ENCODE results near the gene FBXL13.
"Not testable (repeated sequence)": the region's sequence is repeated elsewhere in the genome, so short reads cannot be mapped to it uniquely, and the experiment has no call there.

The FBXL13 gene

GRCh38 chr7:103074519-103075336 is at the start of gene FBXL13, which contains the start of gene ARMC10:
FBXL13 (minus strand) TSS chr7:103074796.
ARMC10 (plus strand) TSS chr7:103075140; CDS start chr7:103075273, 133 bp downstream.
- peak; percentile 93 for DNase-seq

GRCh38 chr7:103123529-103123928 is 48.9 kb upstream of the FBXL13 start:
- DNase-seq = no peak

GRCh38 chr7:103121641-103122040 is 47.0 kb upstream of the FBXL13 start:
- DNase-seq = no peak

GRCh38 chr7:103120362-103120761 is 45.8 kb upstream of the FBXL13 start:
- DNase-seq = no peak

- DNase-seq = no peak
Observed at GRCh38 chr7:103119791-103120291, 45.2 kb upstream of the FBXL13 start.

- DNase-seq = no peak
Observed at GRCh38 chr7:103117465-103117864, 42.9 kb upstream of the FBXL13 start.

GRCh38 chr7:103116991-103117390 is 42.4 kb upstream of the FBXL13 start:
- no peak for DNase-seq

- no peak for DNase-seq
Observed at GRCh38 chr7:103116511-103116910, 41.9 kb upstream of the FBXL13 start.

GRCh38 chr7:103115771-103116170 is 41.2 kb upstream of the FBXL13 start:
- DNase-seq = no peak

GRCh38 chr7:103114576-103115008 is 40.0 kb upstream of the FBXL13 start:
- DNase-seq = no peak

- DNase-seq = no peak
Observed at GRCh38 chr7:103113164-103113563, 38.6 kb upstream of the FBXL13 start.

GRCh38 chr7:103106703-103107070 is 32.1 kb upstream of the FBXL13 start:
- not testable (repeated sequence) for DNase-seq

GRCh38 chr7:103106005-103106702 is 31.6 kb upstream of the FBXL13 start:
- no peak for DNase-seq

- DNase-seq = no peak
Observed at GRCh38 chr7:103101543-103101942, 26.9 kb upstream of the FBXL13 start.

- no peak for DNase-seq
Observed at GRCh38 chr7:103100348-103100747, 25.8 kb upstream of the FBXL13 start.

- no peak for DNase-seq
Observed at GRCh38 chr7:103097041-103097440, 22.4 kb upstream of the FBXL13 start.

GRCh38 chr7:103095558-103095957 is 21.0 kb upstream of the FBXL13 start:
- not testable (repeated sequence) for DNase-seq

GRCh38 chr7:103094102-103094501 is 19.5 kb upstream of the FBXL13 start:
- no peak for DNase-seq

GRCh38 chr7:103093429-103093828 is 18.8 kb upstream of the FBXL13 start:
- no peak for DNase-seq

- not testable (repeated sequence) for DNase-seq
Observed at GRCh38 chr7:103092321-103092720, 17.7 kb upstream of the FBXL13 start.

GRCh38 chr7:103083210-103083609 is 8.6 kb upstream of the FBXL13 start:
- no peak for DNase-seq

- no peak for DNase-seq
Observed at GRCh38 chr7:103082497-103082896, 7.9 kb upstream of the FBXL13 start.

GRCh38 chr7:103080923-103081322 is 6.3 kb upstream of the FBXL13 start:
- no peak for DNase-seq

GRCh38 chr7:103079836-103080235 is 5.2 kb upstream of the FBXL13 start:
- DNase-seq = no peak

Data from NCI-H2029 (cell line).